Measurements from ENCODE around the gene GART. TPM values are rescaled to one million over a fixed set of nuclear protein-coding genes. Genes with fewer than 3 reads are reported as not detected.

Gene GART
- polyA plus RNA-seq, 1 donor (not counting 4 experiments of a cell fraction or from before 2014, with no cell fraction given): 50.3 TPM

DNA sequence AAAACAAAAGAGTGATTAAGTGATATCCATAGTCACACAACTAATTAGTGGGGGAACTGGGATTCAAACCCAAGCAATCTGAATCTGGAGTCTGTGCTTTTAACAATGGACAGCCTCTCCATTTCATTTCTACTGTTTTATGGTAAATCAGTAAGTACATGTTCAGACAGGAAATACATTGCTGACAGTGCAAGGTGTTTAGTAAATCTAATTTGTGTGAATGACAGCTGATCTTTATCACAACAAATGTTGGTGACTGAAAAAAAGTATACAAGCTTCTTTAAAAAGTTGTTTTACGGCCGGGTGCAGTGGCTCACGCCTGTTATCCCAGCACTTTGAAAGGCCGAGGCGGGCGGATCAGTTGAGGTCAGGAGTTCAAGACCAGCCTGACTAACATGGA is 26.0 kb upstream of the GART start:
- Histone ChIP-seq H3K36me3 (ENCODE audit: control insufficient read depth in 2 of 2, extremely low read depth in 1 of 2, insufficient read depth in 2 of 2, low read length in 2 of 2) (peaks cover 9 to 15% of the 10 kb centered on the region in 2 experiments), H3K9me3 (ENCODE audit: control insufficient read depth, low read depth, low read length) (no peaks in the 10 kb centered on the region), H2AFZ (ENCODE audit: control insufficient read depth, low read length) (no peak overlapping the region), H3K79me2 (ENCODE audit: control insufficient read depth, insufficient read depth, low read length) (peaks cover 29% of the 10 kb centered on the region), H3K4me2 (ENCODE audit: control insufficient read depth, extremely low read depth, insufficient read depth, low read depth, low read length) (no peak overlapping the region), H3K27me3 (ENCODE audit: control insufficient read depth, extremely low read depth, insufficient read depth, low read length) (no peaks in the 10 kb centered on the region), H3K27ac (ENCODE audit: control insufficient read depth, insufficient read depth, low read length) (no peak overlapping the region), H3K4me3 (ENCODE audit: control insufficient read depth in 2 of 3, extremely low read depth in 1 of 3, insufficient read depth in 2 of 3, low read depth in 1 of 3, low read length in 3 of 3) (no peak overlapping the region), H3K9ac (ENCODE audit: control insufficient read depth, extremely low read depth, insufficient read depth, low read length) (no peak overlapping the region), H3K9me1 (ENCODE audit: control insufficient read depth, extremely low read depth, insufficient read depth, low read length) (no peaks in the 10 kb centered on the region), H3K4me1 (ENCODE audit: control insufficient read depth, extremely low read depth, insufficient read depth, low read length) (peaks cover 7% of the 10 kb centered on the region), H4K20me1 (ENCODE audit: control insufficient read depth, extremely low read depth, insufficient read depth, low read length) (no peaks in the 10 kb centered on the region)
- TF ChIP-seq, protein P1, sequence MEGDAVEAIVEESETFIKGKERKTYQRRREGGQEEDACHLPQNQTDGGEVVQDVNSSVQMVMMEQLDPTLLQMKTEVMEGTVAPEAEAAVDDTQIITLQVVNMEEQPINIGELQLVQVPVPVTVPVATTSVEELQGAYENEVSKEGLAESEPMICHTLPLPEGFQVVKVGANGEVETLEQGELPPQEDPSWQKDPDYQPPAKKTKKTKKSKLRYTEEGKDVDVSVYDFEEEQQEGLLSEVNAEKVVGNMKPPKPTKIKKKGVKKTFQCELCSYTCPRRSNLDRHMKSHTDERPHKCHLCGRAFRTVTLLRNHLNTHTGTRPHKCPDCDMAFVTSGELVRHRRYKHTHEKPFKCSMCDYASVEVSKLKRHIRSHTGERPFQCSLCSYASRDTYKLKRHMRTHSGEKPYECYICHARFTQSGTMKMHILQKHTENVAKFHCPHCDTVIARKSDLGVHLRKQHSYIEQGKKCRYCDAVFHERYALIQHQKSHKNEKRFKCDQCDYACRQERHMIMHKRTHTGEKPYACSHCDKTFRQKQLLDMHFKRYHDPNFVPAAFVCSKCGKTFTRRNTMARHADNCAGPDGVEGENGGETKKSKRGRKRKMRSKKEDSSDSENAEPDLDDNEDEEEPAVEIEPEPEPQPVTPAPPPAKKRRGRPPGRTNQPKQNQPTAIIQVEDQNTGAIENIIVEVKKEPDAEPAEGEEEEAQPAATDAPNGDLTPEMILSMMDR (optimal IDR thresholded peaks at IDR 0.05 in 1 of 3, IDR thresholded peaks at IDR 0.05 in 1 of 3, conservative IDR thresholded peaks at IDR 0.05 in 1 of 3; ENCODE audit: extremely low read depth in 1 of 3, insufficient read depth in 2 of 3, low read length in 3 of 3): no peak
- no peak for TF ChIP-seq EZH2 (IDR thresholded peaks at IDR 0.05; ENCODE audit: low read length)
- DNase-seq (ENCODE audit: low read depth, low spot score) (no peak), FAIRE-seq (no peak)
- dilution Hi-C loops (cut with MboI; ENCODE audit: extremely low pct_ligation_motif_present, low sequenced_read_pairs): no loop called here

DNA sequence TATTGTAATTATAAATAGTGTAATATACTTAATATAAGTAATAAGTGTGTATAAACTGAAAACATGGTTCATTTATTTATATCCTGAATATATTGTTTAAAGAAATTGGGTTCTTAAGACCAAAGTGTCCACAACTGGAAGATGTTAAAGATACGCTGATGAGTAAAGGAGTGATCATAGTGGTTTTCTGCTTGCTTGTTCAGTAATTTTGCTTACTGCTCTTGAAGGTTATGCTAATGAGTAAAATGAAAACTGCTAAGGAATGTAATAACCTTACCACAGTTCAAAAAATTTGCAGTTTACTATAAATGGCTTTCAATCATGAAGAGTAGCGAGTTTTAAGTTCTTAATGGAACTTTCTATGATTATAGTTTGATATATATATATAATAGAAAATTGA is 24.6 kb upstream of the GART start:
- FAIRE-seq (no peak), DNase-seq (ENCODE audit: low read depth, low spot score) (no peak)
- H3K79me2 ChIP-seq (ENCODE audit: control insufficient read depth, insufficient read depth, low read length): peaks cover 38% of the 10 kb centered on the region
- H3K4me2 ChIP-seq (ENCODE audit: control insufficient read depth, extremely low read depth, insufficient read depth, low read depth, low read length): no peak overlapping the region
- H3K36me3 ChIP-seq (ENCODE audit: control insufficient read depth in 2 of 2, extremely low read depth in 1 of 2, insufficient read depth in 2 of 2, low read length in 2 of 2): peaks cover 11 to 19% of the 10 kb centered on the region in 2 experiments
- dilution Hi-C loops (cut with MboI; ENCODE audit: extremely low pct_ligation_motif_present, low sequenced_read_pairs): no loop called here
- H3K9ac ChIP-seq (ENCODE audit: control insufficient read depth, extremely low read depth, insufficient read depth, low read length): no peak overlapping the region
- no peak overlapping the region for H3K4me3 ChIP-seq (ENCODE audit: control insufficient read depth in 2 of 3, extremely low read depth in 1 of 3, insufficient read depth in 2 of 3, low read depth in 1 of 3, low read length in 3 of 3)
- no peak overlapping the region for H3K27ac ChIP-seq (ENCODE audit: control insufficient read depth, insufficient read depth, low read length)
- H3K4me1 ChIP-seq (ENCODE audit: control insufficient read depth, extremely low read depth, insufficient read depth, low read length): peaks cover 7% of the 10 kb centered on the region
- TF ChIP-seq, protein P1 (optimal IDR thresholded peaks at IDR 0.05 in 1 of 3, IDR thresholded peaks at IDR 0.05 in 1 of 3, conservative IDR thresholded peaks at IDR 0.05 in 1 of 3; ENCODE audit: extremely low read depth in 1 of 3, insufficient read depth in 2 of 3, low read length in 3 of 3): no peak
- TF ChIP-seq EZH2 (IDR thresholded peaks at IDR 0.05; ENCODE audit: low read length): no peak
- H3K9me3 ChIP-seq (ENCODE audit: control insufficient read depth, low read depth, low read length): no peaks in the 10 kb centered on the region
- no peaks in the 10 kb centered on the region for H4K20me1 ChIP-seq (ENCODE audit: control insufficient read depth, extremely low read depth, insufficient read depth, low read length)
- no peaks in the 10 kb centered on the region for H3K9me1 ChIP-seq (ENCODE audit: control insufficient read depth, extremely low read depth, insufficient read depth, low read length)
- no peak overlapping the region for H2AFZ ChIP-seq (ENCODE audit: control insufficient read depth, low read length)
- H3K27me3 ChIP-seq (ENCODE audit: control insufficient read depth, extremely low read depth, insufficient read depth, low read length): no peaks in the 10 kb centered on the region
